ENCODE results near the gene BTK.

- TF ChIP-seq GATA2 (IDR thresholded peaks at IDR 0.05; ENCODE audit: low read depth, low read length) (no peak), GATA3 (IDR thresholded peaks at IDR 0.05; ENCODE audit: low read depth, low read length) (no peak)
Observed at GRCh38 chrX:101349193-101349562, 36.8 kb downstream of the BTK start.

Data from SH-SY5Y (cell line).